C1 segment of cervical spinal cord (tissue), 14 donors: ENCODE data around the gene ATP6V0D1.

Source experiments
- DNase-seq, 14 donors: peaks; one replicate each; lab custom pipeline; 2025; lab: John Stamatoyannopoulos, UW

ATP6V0D1 gene

GRCh38 chr16:67445913-67446907 lies 34.7 kb downstream of the ATP6V0D1 start:
- peak in 2 of 14 donors; percentile 18 to 30 for DNase-seq

- DNase-seq, result peak in 2 of 14 donors; percentile 28 to 95
These were observed 35.5 kb downstream of the ATP6V0D1 start for GRCh38 chr16:67445441-67445912.

GRCh38 chr16:67445126-67445426 lies 35.9 kb downstream of the ATP6V0D1 start:
- no peak for DNase-seq

DNA sequence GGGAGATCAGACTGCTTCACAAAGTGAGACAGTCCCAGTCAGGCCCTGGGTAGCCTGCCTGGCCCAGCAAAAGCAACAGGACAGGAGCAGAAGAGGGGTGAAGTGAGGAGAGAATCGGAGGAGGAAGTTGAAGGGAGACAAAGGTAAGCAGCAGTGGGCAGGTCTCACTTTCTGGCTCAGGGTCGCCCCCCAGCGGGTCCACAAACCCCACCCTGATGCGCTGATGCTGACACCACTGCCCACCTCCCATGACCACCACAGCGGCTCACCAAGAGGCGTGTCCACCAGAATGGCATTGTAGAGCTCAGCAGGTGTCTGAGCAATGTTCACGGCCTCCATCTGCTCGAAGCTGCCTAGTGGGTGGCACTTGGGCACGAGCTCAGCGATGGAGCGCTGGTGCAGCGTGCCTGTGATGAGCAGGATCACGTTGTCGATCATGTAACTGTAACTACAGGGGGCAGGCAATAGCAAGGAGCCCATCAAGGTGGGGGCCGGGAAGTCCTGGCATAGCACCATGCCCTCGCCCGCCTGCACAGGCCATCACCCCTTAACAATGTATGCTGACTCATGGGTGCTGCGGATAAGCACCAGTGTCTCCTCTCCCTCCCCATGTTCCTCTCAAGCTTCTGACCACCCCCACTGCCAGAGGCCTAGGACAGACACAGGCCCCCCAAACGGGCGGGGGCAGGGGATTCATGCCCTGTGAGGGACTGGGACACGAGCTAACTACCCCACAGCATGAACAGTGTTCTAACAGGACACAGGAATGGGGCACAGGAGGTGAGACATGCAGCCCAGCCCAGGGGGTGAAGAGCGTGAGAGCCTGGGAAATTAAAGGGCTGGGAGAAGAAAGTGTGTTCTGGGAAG lies 36.5 kb downstream of the ATP6V0D1 start:
- peak in 1 of 14 donors; percentile 42 for DNase-seq

DNA sequence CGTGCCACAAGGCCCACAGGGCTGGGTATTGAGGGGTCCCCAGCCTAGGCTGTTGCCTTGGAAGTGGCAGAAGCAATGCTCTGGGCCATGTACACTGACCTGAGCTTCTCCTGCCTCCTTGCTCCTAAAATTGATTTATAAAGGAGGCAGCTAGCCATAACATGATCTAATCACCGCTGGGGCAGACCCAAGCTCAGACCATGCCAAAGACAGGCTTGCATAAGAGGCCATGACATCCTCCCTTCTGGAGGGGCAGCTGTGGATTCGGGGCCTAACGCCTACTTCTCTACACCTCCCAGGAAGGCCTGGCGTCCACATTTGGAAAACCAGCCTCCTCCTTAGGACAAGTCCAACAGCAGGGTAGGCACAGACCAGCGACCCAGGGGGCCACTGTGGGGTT lies 37.7 kb downstream of the ATP6V0D1 start:
- DNase-seq, result no peak

- DNase-seq, result no peak
These were observed 38.2 kb downstream of the ATP6V0D1 start for GRCh38 chr16:67442581-67443255.

DNA sequence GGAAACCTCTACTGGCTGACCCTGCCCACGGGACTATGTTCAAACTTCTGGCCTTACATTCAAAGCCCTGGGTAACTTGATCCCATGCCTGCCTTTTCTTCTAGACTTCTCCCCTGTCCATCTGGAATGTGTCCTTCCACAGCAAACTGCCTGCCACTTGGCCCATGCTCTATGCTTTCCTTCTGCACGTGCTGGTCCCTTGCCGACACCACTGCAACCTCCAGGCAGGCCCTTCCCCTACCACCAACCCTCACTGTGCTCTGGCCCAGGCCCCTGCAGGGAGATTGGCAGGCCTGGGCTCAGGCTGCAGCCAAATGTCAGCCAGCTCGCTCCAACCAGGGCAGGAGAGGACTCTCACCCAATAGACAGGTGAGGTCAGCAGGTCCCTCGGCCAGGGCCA lies 39.0 kb downstream of the ATP6V0D1 start:
- DNase-seq, result peak in 1 of 14 donors; percentile 76

- peak in 8 of 14 donors; percentile 11 to 86 (median 16) for DNase-seq
These were observed 39.6 kb downstream of the ATP6V0D1 start for GRCh38 chr16:67441271-67441753.

DNA sequence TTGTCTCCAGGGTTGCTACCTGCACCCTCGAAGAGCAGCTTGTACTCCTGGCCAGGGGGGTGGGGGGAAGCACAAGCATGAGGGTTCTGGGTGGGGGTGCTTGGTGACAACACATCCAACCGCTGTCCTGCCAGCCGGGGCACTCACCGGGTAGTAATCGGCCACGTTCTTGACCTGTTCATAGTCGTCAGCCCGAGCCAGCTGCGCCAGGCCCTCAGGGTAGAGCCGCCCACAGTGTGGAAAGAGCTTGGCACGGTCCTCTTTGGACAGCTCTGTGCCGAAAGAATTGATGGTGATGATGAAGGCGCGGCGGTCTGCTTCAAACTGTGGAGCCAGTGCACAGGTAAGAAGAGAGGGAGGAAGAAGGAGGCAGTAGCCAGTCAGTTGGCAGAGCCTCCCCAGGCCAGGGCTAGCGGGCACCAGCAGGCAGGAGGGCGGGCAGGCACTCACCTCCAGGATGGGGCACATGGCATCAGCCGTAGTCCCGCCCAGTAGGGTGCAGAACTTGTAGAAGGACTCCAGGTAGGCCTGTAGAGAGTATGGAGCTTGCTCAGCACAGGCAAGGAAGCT lies 42.0 kb downstream of the ATP6V0D1 start:
- no peak for DNase-seq

DNA sequence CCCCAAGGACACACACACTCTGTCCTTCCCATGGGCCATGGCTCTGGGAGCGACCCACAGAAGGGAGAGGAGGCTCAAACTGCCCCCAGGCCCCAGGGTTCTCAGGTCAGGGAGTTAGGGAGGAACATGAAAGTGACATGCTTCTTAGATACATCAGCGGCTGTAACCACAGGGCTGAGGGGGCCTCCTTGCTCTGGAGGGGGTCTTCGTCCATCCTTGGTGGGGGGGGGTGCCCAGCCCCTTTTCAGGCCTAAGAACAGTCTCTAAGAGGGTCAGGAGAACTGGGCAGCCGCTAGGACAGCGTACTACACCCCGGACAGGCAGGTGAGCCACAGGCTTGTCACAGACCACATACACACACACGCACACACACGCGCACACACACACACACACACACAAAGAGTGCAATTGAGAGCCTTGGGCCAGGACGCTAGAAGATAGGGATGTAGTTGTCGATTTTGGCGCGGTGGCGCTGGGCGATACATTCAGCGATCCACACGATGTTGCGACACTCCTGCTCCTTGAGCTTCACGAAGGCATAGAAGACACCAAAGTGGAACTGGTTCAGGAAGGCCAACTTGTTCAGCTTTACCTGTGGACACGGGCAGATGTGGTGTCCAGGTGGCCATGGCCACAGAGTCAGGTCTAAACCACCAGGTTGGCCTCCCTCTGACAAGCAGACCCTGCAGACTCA lies 42.7 kb downstream of the ATP6V0D1 start:
- no peak for DNase-seq

DNA sequence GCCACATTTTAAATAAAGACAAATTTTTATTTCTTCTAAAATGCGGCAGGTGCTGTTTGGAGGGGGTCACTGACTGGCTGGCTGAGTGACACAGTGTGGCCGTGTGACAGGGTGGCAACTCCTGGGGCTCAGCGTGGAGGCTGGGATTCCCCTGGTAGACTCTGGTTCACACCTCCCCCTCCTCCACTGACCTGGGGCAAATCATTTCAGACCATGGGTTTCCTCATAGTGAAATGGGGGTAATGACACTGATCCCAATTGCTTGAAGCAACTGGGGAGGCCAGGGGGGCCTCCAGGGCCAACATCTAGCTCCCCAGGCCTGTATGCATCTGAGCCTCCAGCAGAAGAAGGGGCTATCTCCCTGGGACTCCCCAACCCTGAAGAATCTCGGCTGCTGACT lies 43.4 kb downstream of the ATP6V0D1 start:
- DNase-seq, result no peak

GRCh38 chr16:67436640-67437193 lies 44.2 kb downstream of the ATP6V0D1 start:
- DNase-seq, result no peak

- no peak for DNase-seq
These were observed 45.2 kb downstream of the ATP6V0D1 start for GRCh38 chr16:67435758-67436164.

- no peak for DNase-seq
These were observed 47.7 kb downstream of the ATP6V0D1 start for GRCh38 chr16:67433131-67433719.

- DNase-seq, result no peak
These were observed 48.5 kb downstream of the ATP6V0D1 start for GRCh38 chr16:67432506-67432890.

GRCh38 chr16:67431775-67432505 lies 49.0 kb downstream of the ATP6V0D1 start:
- DNase-seq, result no peak

- peak in 5 of 14 donors; percentile 21 to 62 (median 33) for DNase-seq
These were observed 49.8 kb downstream of the ATP6V0D1 start, which contains the start of gene HSD11B2 for GRCh38 chr16:67430977-67431774. TSS of gene HSD11B2 (plus strand) at chr16:67431121. CDS start at chr16:67431249, 128 bp downstream.

DNA sequence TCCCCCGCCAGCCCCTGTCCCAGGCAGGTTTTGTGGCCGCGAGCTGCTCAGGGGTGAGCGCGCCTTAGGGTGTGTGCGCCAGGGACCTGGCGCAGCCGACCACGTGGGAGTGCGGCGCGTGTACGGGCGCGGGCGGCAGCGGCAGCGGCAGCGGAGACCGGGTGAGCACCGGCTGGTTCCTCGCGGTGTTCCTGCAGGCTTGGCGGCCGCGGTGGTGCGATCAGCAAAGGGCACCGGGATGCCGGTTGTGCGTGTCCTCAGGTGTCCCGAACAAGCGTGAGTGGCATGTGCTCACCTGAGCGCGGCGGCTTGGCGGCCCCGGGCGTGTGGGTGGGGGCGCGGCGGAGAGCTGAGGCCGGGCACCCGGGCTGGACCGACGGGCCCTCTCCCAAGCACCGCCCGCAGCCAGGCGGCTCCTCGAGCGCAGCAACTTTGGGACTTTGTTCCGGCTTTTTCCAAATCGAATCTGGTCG lies 50.4 kb downstream of the ATP6V0D1 start:
- no peak for DNase-seq
